AG04449 (cell line): ENCODE data around the gene IL22RA2.

ENCODE experiments used
- CTCF ChIA-PET: fragments of 350-600 bp; formaldehyde crosslinking; extraction: SDS; loops from one replicate; lab custom pipeline; 2021; ENCODE audit warnings: antibody characterized with exemption; lab: Yijun Ruan, JAX
- POLR2A ChIA-PET: fragments of 400-600, 350-600 bp; formaldehyde crosslinking; extraction: SDS; loops from one replicate; lab custom pipeline; 2020; ENCODE audit warnings: antibody characterized with exemption, inconsistent platforms; lab: Yijun Ruan, JAX
- DNase-seq: peaks from one replicate; pipeline ENCODE4 v3.0.0-alpha.2; 2010; ENCODE audit warnings: low read depth, low spot score
- H3K4me3 ChIP-seq: 2 replicates; pipeline ENCODE4 v1.5.1; 2011; ENCODE audit warnings: low read depth, mild to moderate bottlenecking, control low read depth, low read length
- CTCF ChIP-seq: IDR thresholded peaks from one replicate; pipeline ENCODE4 v1.5.1; 2011; ENCODE audit warnings: mild to moderate bottlenecking, moderate library complexity, low read length, control low read depth, inconsistent platforms; ENCODE audit not compliant: insufficient read depth; ENCODE audit errors: missing control alignments

IL22RA2 gene

GRCh38 chr6:137105375-137105774 is 68.1 kb downstream of the IL22RA2 start:
- ChIA-PET POLR2A (no interaction called here), CTCF (no interaction called here)
- H3K4me3 ChIP-seq, result no peak overlapping the region
- no peak for TF ChIP-seq CTCF
- DNase-seq, result no peak

GRCh38 chr6:137104926-137105325 is 68.5 kb downstream of the IL22RA2 start:
- ChIA-PET CTCF (no interaction called here), POLR2A (no interaction called here)
- no peak for DNase-seq
- H3K4me3 ChIP-seq, result no peak overlapping the region
- no peak for TF ChIP-seq CTCF

GRCh38 chr6:137102851-137103492 is 70.5 kb downstream of the IL22RA2 start:
- POLR2A ChIA-PET, result no interaction called here
- no peak for DNase-seq
- no peak for TF ChIP-seq CTCF
- CTCF ChIA-PET, result interaction anchor here (1.5 kb wide), 1 partner anchor 9 kb away, joined by 8 read pairs; no protein-coding TSS in a partner anchor
- no peak overlapping the region for H3K4me3 ChIP-seq

GRCh38 chr6:137102050-137102848 is 71.2 kb downstream of the IL22RA2 start:
- no peak overlapping the region for H3K4me3 ChIP-seq
- TF ChIP-seq CTCF, result no peak
- DNase-seq, result no peak
- ChIA-PET POLR2A (no interaction called here), CTCF (interaction anchor here (1.2 to 1.5 kb wide), 2 partner anchors 8 to 212 kb away, joined by 3 to 8 read pairs; no protein-coding TSS in a partner anchor)

- H3K4me3 ChIP-seq, result no peak overlapping the region
- TF ChIP-seq CTCF, result no peak
- ChIA-PET CTCF (no interaction called here), POLR2A (no interaction called here)
- no peak for DNase-seq
These were observed 73.6 kb downstream of the IL22RA2 start for GRCh38 chr6:137099689-137100403.

- DNase-seq, result no peak
- CTCF ChIA-PET, result interaction anchor here (1.2 to 7.2 kb wide), 2 partner anchors 9 to 217 kb away, joined by 3 to 57 read pairs; no protein-coding TSS in a partner anchor
- no peak overlapping the region for H3K4me3 ChIP-seq
- no peak for TF ChIP-seq CTCF
- POLR2A ChIA-PET, result no interaction called here
These were observed 75.9 kb downstream of the IL22RA2 start for GRCh38 chr6:137097526-137097925.
